Heart left ventricle (tissue), 16 donors: ENCODE data around the gene CDK4. TPM values are rescaled to one million over a fixed set of nuclear protein-coding genes. Genes with fewer than 3 reads are reported as not detected.

Source experiments
- ATAC-seq, 4 donors: fragments of 200-7000 bp; cut with Tn5 transposase; one replicate each; pipeline ENCODE4 v1.9.1; 2020 to 2022; ENCODE audit warnings: moderate library complexity in 4 of 4, mild to moderate bottlenecking in 3 of 4, moderate number of reproducible peaks in 1 of 4
- DNase-seq, 5 donors: peaks; one replicate each; pipeline ENCODE4 v3.0.0-alpha.2; 2020
- H3K27ac ChIP-seq, 12 donors: fragments of 200-600 bp; sonication (generic) in 4 of 12; one replicate each; pipeline versions ENCODE4 v1.5.0 to v1.8.0; 2016 to 2022; ENCODE audit warnings: mild to moderate bottlenecking in 2 of 12
- H3K27me3 ChIP-seq, 9 donors: fragments of 200-600 bp; sonication (generic) in 2 of 9; one replicate each; pipeline versions ENCODE4 v1.5.1 to v1.8.0; 2016 to 2022; ENCODE audit warnings: mild to moderate bottlenecking in 3 of 9
- H3K36me3 ChIP-seq, 9 donors: fragments of 200-600 bp; sonication (generic) in 2 of 9; one replicate each; pipeline versions ENCODE4 v1.5.0 to v1.8.0; 2018 to 2022; ENCODE audit warnings: mild to moderate bottlenecking in 2 of 9
- H3K4me1 ChIP-seq, 12 donors: fragments of 200-600 bp; sonication (generic) in 4 of 12; one replicate each; pipeline versions ENCODE4 v1.5.0 to v1.8.0; 2016 to 2022; ENCODE audit warnings: mild to moderate bottlenecking in 3 of 12
- H3K4me3 ChIP-seq, 12 donors: fragments of 200-600 bp; sonication (generic) in 4 of 12; one replicate each; pipeline versions ENCODE4 v1.5.0 to v1.8.0; 2017 to 2022; ENCODE audit warnings: mild to moderate bottlenecking in 9 of 12, moderate library complexity in 4 of 12
- H3K9me3 ChIP-seq, 12 donors: fragments of 200-600 bp; sonication (generic) in 4 of 12; one replicate each; pipeline versions ENCODE4 v1.5.0 to v1.8.0; 2016 to 2022; ENCODE audit warnings: mild to moderate bottlenecking in 1 of 12
- CTCF ChIP-seq, 12 donors: fragments of 200-600 bp; sonication (generic) in 4 of 12; IDR thresholded peaks; one replicate each; pipeline versions ENCODE4 v1.5.0 to v1.8.0; 2018 to 2022; ENCODE audit warnings: antibody characterized with exemption in 12 of 12, mild to moderate bottlenecking in 5 of 12
- POLR2A ChIP-seq, 2 donors: fragments of 450-650 bp; IDR thresholded peaks; one replicate each; pipeline ENCODE4 v1.6.1; 2017; ENCODE audit warnings: antibody characterized with exemption in 2 of 2, mild to moderate bottlenecking in 2 of 2, moderate library complexity in 2 of 2
- WGBS, 4 donors: extraction: QIAGEN DNeasy Blood & Tissue Kit in 2 of 4; methylation state at CpG; one replicate each; pipeline versions ENCODE4 v1.1.5 to v1.1.7; 2013 to 2018; 5-methylcytosine and 5-hydroxymethylcytosine counted together
- intact Hi-C, 10 donors: fragments of 100-400 bp; cut with DNase I; formaldehyde crosslinking; loops; one replicate each; pipeline versions ENCODE4 v1.11.1 to v1.14.2; 2022
- microRNA-seq, 4 donors: library from miRNA; unstranded; fragments of <30 nt; microRNA quantifications; one replicate each; pipeline versions ENCODE4 to v1.2.0, GENCODE V29; 2017 to 2020
- polyA plus RNA-seq, 2 donors: library from polyadenylated mRNA; stranded (reverse); fragments of 200-250 nt; gene quantifications; one replicate each; pipeline ENCODE4 v1.2.3, GENCODE V29; 2013
- total RNA-seq, 9 donors: library from RNA; depleted of rRNA in 2 of 9; stranded (reverse); fragments of >200 nt in 2 of 9; fragmentation: NEBNext Ultra II Directional in 3 of 9; extraction: Animal tissue kit (Norgen Biotek cat#: 25700) in 3 of 9; gene quantifications; one replicate each; pipeline versions ENCODE4 v1.1.0 to v1.2.4, GENCODE V29; 2016 to 2023
- donor health status: ischemic (EF 13 %, LVEDD 7.1; RV severe dilation, severe dysfunction).
- donor health status: healthy with polysubstance abuse.
- donor health status: DM: no; HTN: yes; CAD: no.
- donor health status: DM: no; HTN: no; CAD: no.
- donor health status: ischemic (EF 25% LVEDD 6.9; RV normal size, moderate dysfunction).
- donor health status: ischemic (EF 25% LVEDD 5.7; RV mildly dilated, moderate dysfunction).
- donor health status: healthy.
- donor health status: DM: yes; HTN: yes; CAD: no.
- donor health status: ischemic (EF 35%, LVEDD 5.7; RV mildly dilated, moderate dysfunction).
- donor health status: nonischemic (EF 11% LVEDD 7.7; RV severe dilation, severe dysfunction).
- donor health status: DM: yes; HTN: yes; CAD: no.
- donor health status: PGD.
- donor health status: ischemic (EF 29% LVEDD 5.4; RV normal size, mild dysfunction).
- donor health status: nonischemic (EF 23%, LVEDD 6.1; RV moderate dilation, normal function).

CDK4 gene
- total and polyA plus RNA-seq, 11 donors: 23.4 to 81.9 (median 50.2) TPM

- intact Hi-C loops: no loop called here
Measured at GRCh38 chr12:57700317-57700716, 51.8 kb downstream of the CDK4 start.

DNA sequence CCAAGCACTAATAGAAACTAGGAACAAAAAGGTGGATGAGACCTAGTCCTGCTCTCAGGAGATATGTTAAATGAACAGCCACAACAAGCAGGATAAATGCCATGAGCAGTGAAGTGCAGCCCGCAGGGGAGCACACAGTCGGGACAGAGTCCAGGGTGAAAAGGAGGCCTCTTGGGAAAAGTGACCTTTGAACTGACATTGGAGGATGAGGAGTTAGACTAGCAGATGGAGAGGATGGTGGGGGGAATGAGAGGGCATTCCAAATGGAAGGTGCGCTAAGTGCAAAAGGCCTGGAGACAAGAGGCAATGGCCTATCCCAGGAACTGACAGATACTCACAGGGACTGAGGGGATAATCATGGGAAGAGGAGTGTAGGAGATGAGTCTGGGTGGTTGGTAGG is 53.7 kb downstream of the CDK4 start:
- peaks cover 0 to 73% (median 47%) of the 10 kb centered on the region in 9 donors for H3K36me3 ChIP-seq
- 92 to 97% (median 94%) methylated on average over 3 of the region's 3 CpGs for WGBS, 4 donors
- no peak overlapping the region for H3K27ac ChIP-seq
- no peaks in the 10 kb centered on the region for H3K27me3 ChIP-seq
- intact Hi-C loops: loop anchor here in 1 of 10 donors (10.0 kb wide), 1 partner anchor 114 kb away; no protein-coding TSS in a partner anchor
- no peak overlapping the region for H3K4me3 ChIP-seq
- H3K9me3 ChIP-seq: peaks cover 0 to 3% (median 0%) of the 10 kb centered on the region in 12 donors
- ATAC-seq (no peak), DNase-seq (no peak)
- TF ChIP-seq CTCF (IDR thresholded peaks at IDR 0.05): no peak
- TF ChIP-seq POLR2A (IDR thresholded peaks at IDR 0.05): no peak
- peaks cover 0 to 12% (median 9%) of the 10 kb centered on the region in 12 donors for H3K4me1 ChIP-seq

More at GRCh38 chr12:57700317-57700716, 51.8 kb downstream of the CDK4 start:
- H3K27me3 ChIP-seq: no peaks in the 10 kb centered on the region
- no peak overlapping the region for H3K27ac ChIP-seq
- H3K4me3 ChIP-seq: no peak overlapping the region
- no peak for DNase-seq
- no peak for ATAC-seq
- peaks cover 0 to 3% (median 0%) of the 10 kb centered on the region in 12 donors for H3K4me1 ChIP-seq
- TF ChIP-seq CTCF (IDR thresholded peaks at IDR 0.05): no peak
- no peak for TF ChIP-seq POLR2A (IDR thresholded peaks at IDR 0.05)
- peaks cover 0 to 14% (median 3%) of the 10 kb centered on the region in 12 donors for H3K9me3 ChIP-seq
- peaks cover 0 to 92% (median 66%) of the 10 kb centered on the region in 9 donors for H3K36me3 ChIP-seq
- 93 to 100% (median 96%) methylated on average over 2 of the region's 2 CpGs for WGBS, 4 donors

Small RNA genes within 50 kb of the gene (microRNA-seq; reads per million reads assigned to microRNA genes)
- 0 to 0.60 (median 0) reads per million in 4 donors for gene MIR6759

Other genes starting within 250 kb of the CDK4 start
- 10 to 100 TPM; 11.5 to 30.9 (median 17.5) TPM for gene DDIT3, start 231.8 kb downstream of the CDK4 start, total RNA-seq
- gene DDIT3, start 231.8 kb downstream of the CDK4 start, polyA plus RNA-seq: 10 to 100 TPM; 58.3 to 60.5 TPM
- gene MBD6, start 229.5 kb downstream of the CDK4 start, total RNA-seq: 10 to 100 TPM; 13.1 to 43.3 (median 30.1) TPM
- 10 to 100 TPM; 11.4 to 17.2 TPM for gene MBD6, start 229.5 kb downstream of the CDK4 start, polyA plus RNA-seq
- 100 to 1,000 TPM in 5 of 9 donors, 10 to 100 TPM in 4; 84.4 to 159 (median 109) TPM for gene DCTN2, start 205.1 kb downstream of the CDK4 start, total RNA-seq
- 100 to 1,000 TPM in 1 of 2 donors, 10 to 100 TPM in 1; 62.3 to 228 TPM for gene DCTN2, start 205.1 kb downstream of the CDK4 start, polyA plus RNA-seq
- under 1 TPM in 6 of 9 donors, not detected in 3; 0.07 to 0.31 (median 0.17) TPM for gene KIF5A, start 202.3 kb downstream of the CDK4 start, total RNA-seq
- gene KIF5A, start 202.3 kb downstream of the CDK4 start, polyA plus RNA-seq: under 1 TPM; 0.06 to 0.08 TPM
- 10 to 100 TPM; 12.9 to 31.0 (median 17.0) TPM for gene PIP4K2C, start 161.1 kb downstream of the CDK4 start, total RNA-seq
- gene PIP4K2C, start 161.1 kb downstream of the CDK4 start, polyA plus RNA-seq: 10 to 100 TPM in 1 of 2 donors, 1 to 10 TPM in 1; 4.6 to 22.6 TPM
- 10 to 100 TPM; 15.6 to 30.7 (median 22.4) TPM for gene DTX3, start 147.5 kb downstream of the CDK4 start, total RNA-seq
- 10 to 100 TPM; 16.3 to 28.3 TPM for gene DTX3, start 147.5 kb downstream of the CDK4 start, polyA plus RNA-seq
- 10 to 100 TPM in 4 of 9 donors, 1 to 10 TPM in 5; 5.5 to 11.5 (median 9.5) TPM for gene ARHGEF25, start 140.9 kb downstream of the CDK4 start, total RNA-seq
- gene ARHGEF25, start 140.9 kb downstream of the CDK4 start, polyA plus RNA-seq: 10 to 100 TPM; 10.2 to 20.3 TPM
- 1 to 10 TPM; 1.9 to 8.8 (median 5.9) TPM for gene B4GALNT1, start 119.1 kb downstream of the CDK4 start, total RNA-seq
- gene B4GALNT1, start 119.1 kb downstream of the CDK4 start, polyA plus RNA-seq: 1 to 10 TPM; 2.6 to 5.1 TPM
- 100 to 1,000 TPM in 7 of 9 donors, 10 to 100 TPM in 2; 93.4 to 188 (median 130) TPM for gene OS9, start 58.2 kb downstream of the CDK4 start, total RNA-seq
- 100 to 1,000 TPM in 1 of 2 donors, 10 to 100 TPM in 1; 89.4 to 196 TPM for gene OS9, start 58.2 kb downstream of the CDK4 start, polyA plus RNA-seq
- gene AGAP2, start 13.6 kb downstream of the CDK4 start, total RNA-seq: 10 to 100 TPM in 2 of 9 donors, 1 to 10 TPM in 7; 4.2 to 12.0 (median 5.5) TPM
- 1 to 10 TPM; 3.9 to 8.6 TPM for gene AGAP2, start 13.6 kb downstream of the CDK4 start, polyA plus RNA-seq
- 10 to 100 TPM; 27.2 to 59.3 (median 31.4) TPM for gene TSPAN31, start 7.3 kb downstream of the CDK4 start, total RNA-seq
- 10 to 100 TPM; 31.1 to 41.2 TPM for gene TSPAN31, start 7.3 kb downstream of the CDK4 start, polyA plus RNA-seq
- 10 to 100 TPM; 11.3 to 18.9 (median 13.3) TPM for gene MARCHF9, start 2.8 kb upstream of the CDK4 start, total RNA-seq
- 10 to 100 TPM; 13.6 to 15.8 TPM for gene MARCHF9, start 2.8 kb upstream of the CDK4 start, polyA plus RNA-seq
- gene CYP27B1, start 14.8 kb upstream of the CDK4 start, total RNA-seq: under 1 TPM in 5 of 9 donors, not detected in 4; 0.16 to 0.77 (median 0.19) TPM
- under 1 TPM; 0.11 to 0.19 TPM for gene CYP27B1, start 14.8 kb upstream of the CDK4 start, polyA plus RNA-seq
- gene METTL1, start 19.8 kb upstream of the CDK4 start, total RNA-seq: 10 to 100 TPM in 3 of 9 donors, 1 to 10 TPM in 5, under 1 TPM in 1; 0.95 to 16.6 (median 7.7) TPM
- 10 to 100 TPM in 1 of 2 donors, 1 to 10 TPM in 1; 9.4 to 28.5 TPM for gene METTL1, start 19.8 kb upstream of the CDK4 start, polyA plus RNA-seq
- gene EEF1AKMT3, start 20.3 kb upstream of the CDK4 start, total RNA-seq: 1 to 10 TPM; 1.2 to 4.5 (median 1.9) TPM
- 1 to 10 TPM in 1 of 2 donors, under 1 TPM in 1; 0.84 to 1.2 TPM for gene EEF1AKMT3, start 20.3 kb upstream of the CDK4 start, polyA plus RNA-seq
- 10 to 100 TPM; 38.8 to 62.5 (median 45.4) TPM for gene TSFM, start 30.5 kb upstream of the CDK4 start, total RNA-seq
- 10 to 100 TPM; 37.6 to 80.8 TPM for gene TSFM, start 30.5 kb upstream of the CDK4 start, polyA plus RNA-seq
- 1 to 10 TPM; 1.3 to 6.2 (median 2.4) TPM for gene AVIL, start 66.4 kb upstream of the CDK4 start, total RNA-seq
- gene AVIL, start 66.4 kb upstream of the CDK4 start, polyA plus RNA-seq: 1 to 10 TPM; 1.9 to 2.1 TPM
- gene CTDSP2, start 94.4 kb upstream of the CDK4 start, total RNA-seq: 100 to 1,000 TPM in 3 of 9 donors, 10 to 100 TPM in 6; 69.9 to 191 (median 89.3) TPM
- gene CTDSP2, start 94.4 kb upstream of the CDK4 start, polyA plus RNA-seq: 10 to 100 TPM; 28.0 to 68.4 TPM
- 1 to 10 TPM; 1.8 to 7.4 (median 5.3) TPM for gene ATP23, start 189.3 kb upstream of the CDK4 start, total RNA-seq
- 10 to 100 TPM in 1 of 2 donors, 1 to 10 TPM in 1; 8.1 to 10.4 TPM for gene ATP23, start 189.3 kb upstream of the CDK4 start, polyA plus RNA-seq